ENCODE measurements around the gene SKAP1.
A peak's percentile ranks its signal among the peaks of the same experiment; 100 is the strongest.
"Not testable (repeated sequence)": the region's sequence is repeated elsewhere in the genome, so short reads cannot be mapped to it uniquely, and the experiment has no call there.

SKAP1 gene

DNA sequence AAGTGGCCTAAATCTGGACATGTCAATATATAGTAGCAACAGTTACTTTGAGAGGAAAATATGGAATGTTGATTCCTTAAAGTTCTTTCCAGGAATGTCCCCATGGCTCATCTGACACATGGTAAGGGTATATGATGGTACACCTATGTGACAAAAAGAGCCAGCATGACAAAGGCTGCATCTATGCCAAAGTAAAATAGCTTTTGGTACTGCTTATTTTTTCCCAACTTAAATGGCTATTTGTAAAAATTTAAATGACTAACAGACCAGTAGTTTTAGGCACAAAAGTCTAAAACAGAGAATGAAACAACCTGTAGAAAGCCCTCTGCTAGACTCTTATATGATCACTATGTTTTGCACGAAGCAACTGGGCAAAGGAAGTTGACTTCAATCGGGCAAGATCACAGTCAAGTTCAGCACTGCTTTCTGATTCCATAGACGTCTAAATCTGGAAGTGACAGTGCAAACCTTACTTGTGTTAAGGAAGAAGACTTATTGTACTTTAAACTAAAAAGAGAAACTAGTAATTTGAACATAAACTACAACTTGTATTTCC lies 135.1 kb downstream of the SKAP1 start:
- DNase-seq (ENCODE audit: insufficient read length, low spot score) (no peak), FAIRE-seq (no peak)

DNA sequence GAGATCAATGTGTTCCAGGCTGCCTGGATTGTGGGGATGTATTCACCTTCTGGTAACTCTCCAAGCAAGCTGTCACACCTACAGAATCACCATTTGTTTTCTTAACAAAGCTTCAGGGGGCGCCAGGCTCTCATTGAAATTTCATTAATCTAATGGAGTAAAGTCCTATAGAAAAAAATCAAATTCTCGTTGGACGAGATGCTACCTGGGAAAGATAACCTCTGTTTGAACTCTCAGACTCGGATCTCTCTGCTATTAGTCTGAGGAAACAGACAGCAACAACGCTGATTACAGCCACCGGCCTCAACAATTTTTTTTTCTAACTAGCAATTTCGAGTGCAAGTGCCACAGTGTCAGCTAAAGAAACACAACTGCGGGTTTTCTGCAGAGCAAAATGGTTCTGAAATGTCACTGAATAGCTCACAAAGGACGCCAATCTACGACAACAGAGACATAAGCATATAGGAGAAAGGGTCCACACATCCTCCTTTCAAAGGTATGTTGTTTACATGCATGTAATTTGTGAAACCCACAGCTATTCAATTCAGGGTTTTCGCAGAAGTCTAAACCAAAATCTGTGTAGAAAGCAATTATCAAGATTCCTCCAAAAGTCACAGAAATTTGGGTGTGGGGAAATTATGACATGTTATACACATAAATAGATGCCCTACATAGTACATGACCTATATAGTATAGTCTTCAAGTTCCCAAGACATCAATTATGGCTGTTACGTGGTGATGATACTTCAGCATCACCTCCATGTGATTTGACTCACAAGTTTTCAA lies 135.8 kb downstream of the SKAP1 start:
- DNase-seq (ENCODE audit: insufficient read length, low spot score) (no peak), FAIRE-seq (peak; percentile 62)

DNA sequence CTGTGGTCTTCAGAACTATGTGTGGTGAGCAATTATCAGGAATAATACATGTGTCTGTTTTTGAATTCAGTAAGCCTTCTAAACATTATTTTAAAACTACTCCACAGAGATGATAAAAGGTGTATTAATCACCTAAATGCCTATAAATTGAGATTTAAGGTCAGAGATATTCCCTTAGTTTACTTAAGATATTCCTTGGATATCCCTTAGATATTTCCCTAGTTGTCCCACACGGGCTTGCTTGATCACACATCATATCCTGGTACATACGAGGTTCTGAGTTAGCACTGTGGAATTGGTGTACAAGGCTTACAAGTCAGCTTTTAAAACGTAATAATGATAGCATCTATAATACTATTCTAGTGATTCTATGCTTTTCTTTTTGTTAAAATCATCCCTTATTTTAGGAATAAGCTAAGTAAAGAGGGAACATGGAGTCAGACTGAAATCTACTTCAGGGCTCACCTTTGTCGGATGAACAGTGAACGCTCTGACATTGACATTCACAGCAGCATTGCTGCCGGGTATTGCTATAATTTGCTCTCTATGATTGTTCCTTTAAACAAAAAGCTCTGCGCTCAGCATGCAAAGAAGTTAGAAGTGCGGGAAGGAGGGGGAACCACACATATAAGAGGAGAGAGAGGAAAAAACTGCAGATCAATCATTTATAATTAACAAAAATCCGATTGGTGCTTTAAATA lies 136.5 kb downstream of the SKAP1 start:
- DNase-seq (ENCODE audit: insufficient read length, low spot score) (no peak), FAIRE-seq (no peak)

DNA sequence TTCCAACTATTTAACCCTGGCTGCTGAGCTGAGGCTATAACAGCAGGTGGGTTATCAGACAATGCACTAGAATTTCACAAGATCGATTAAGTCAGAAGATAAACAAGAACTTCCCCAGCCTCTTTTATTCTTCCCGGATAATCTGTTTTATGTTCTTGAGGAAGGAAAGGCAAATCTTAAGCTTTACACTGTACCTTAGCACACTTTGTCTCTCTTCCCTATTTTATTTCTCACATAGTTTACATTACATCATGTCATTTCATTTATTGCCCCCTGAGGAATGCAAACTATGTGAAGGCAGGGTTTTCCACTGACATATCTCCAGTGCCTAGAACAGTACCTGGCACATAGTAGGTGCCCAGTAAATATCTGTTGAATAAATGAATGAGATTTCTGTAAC lies 139.6 kb downstream of the SKAP1 start:
- FAIRE-seq: no peak
- no peak for DNase-seq (ENCODE audit: insufficient read length, low spot score)

DNA sequence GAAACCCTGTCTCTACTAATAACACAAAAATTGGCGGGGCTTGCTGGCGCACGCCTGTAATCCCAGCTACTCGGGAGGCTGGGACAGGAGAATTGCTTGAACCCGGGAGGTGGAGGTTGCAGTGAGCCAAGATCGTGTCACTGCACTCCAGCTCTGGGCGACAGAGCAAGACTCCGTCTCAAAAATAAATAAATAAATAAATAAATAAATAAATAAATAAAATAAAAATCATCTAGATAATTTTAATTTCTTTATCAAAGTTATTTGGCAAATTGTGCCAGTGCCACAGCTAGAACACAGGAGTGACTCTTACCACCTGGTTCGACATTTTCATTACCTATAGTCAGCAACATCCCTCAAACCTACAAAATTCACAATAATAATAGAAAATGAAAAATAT lies 143.1 kb downstream of the SKAP1 start:
- not testable (repeated sequence) for DNase-seq (ENCODE audit: insufficient read length, low spot score); FAIRE-seq

DNA sequence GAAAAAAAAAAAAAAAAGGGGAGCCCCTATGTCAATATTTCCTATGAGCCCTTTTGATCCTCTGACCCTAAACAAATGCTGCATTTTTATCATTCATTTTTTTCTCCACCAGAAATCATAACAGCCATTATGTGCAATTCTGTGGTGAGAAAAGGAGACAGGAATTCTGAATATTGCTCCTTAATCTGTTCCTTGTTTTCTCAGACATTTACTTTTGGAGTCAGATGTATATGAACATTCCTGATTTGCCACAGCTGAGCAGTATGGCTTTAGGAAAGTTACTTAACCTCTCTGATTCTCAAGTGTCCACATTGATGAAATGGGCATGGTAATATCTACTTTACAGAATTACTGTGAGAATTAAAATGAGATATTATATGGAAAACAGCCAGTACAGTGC lies 144.4 kb downstream of the SKAP1 start:
- FAIRE-seq (no peak), DNase-seq (ENCODE audit: insufficient read length, low spot score) (no peak)

DNA sequence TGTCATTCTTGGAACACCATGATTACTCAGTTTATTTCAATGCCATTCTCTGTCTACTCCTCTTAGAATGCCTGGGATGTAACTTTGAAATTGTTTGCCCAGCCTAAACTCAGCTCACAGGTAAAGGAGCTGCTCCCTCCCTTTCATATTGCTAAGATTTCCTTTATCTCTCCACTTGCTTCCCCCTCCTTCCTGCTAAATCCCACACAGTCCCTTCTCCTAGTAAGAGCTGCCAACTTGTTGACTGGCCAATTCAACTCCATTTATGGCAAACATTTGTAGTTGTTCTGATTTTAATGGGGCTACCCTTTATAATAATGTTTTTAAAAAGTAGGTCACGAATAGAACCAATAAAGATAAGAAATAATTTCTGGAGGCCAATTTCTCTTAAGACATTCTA lies 146.1 kb downstream of the SKAP1 start:
- DNase-seq (ENCODE audit: insufficient read length, low spot score) (no peak), FAIRE-seq (no peak)

DNA sequence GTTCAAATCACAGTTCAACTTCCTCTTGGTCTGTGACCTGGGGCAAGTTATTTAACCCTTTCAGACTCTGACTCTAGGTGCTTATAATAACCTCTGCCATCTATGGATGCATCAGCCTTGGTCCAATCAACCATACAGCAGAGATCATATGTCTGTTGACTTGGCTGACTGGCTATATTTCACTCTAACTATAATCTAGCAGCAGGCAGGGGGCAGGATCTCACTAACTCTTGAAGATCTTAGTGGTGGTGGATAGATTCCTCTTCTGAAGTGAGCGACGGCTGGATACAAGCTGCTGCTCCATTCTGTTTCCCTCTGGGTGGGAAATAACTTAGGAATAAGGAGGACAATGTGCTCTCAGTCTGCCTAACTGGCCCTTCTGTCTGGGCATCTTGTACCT lies 146.6 kb downstream of the SKAP1 start:
- FAIRE-seq: no peak
- DNase-seq (ENCODE audit: insufficient read length, low spot score): no peak

DNA sequence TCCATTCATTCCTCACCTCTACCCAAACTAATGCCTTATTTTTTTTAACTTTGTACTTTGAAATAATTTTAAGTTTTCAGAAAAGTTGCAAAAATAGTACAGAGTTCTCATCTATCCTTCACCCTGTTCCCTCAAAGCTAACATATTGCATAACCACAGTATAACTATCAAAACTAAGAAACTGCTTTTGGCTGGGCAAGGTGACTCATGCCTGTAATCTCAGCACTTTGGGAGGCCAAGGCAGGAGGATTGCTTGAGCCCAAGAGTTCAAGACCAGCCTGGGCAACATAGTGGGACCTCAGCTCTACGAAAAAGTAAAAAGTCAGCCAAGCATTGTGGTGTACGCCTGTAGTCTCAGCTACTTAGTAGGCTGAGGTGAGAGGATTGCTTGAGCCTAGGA lies 147.7 kb downstream of the SKAP1 start:
- FAIRE-seq (no peak), DNase-seq (ENCODE audit: insufficient read length, low spot score) (no peak)

DNA sequence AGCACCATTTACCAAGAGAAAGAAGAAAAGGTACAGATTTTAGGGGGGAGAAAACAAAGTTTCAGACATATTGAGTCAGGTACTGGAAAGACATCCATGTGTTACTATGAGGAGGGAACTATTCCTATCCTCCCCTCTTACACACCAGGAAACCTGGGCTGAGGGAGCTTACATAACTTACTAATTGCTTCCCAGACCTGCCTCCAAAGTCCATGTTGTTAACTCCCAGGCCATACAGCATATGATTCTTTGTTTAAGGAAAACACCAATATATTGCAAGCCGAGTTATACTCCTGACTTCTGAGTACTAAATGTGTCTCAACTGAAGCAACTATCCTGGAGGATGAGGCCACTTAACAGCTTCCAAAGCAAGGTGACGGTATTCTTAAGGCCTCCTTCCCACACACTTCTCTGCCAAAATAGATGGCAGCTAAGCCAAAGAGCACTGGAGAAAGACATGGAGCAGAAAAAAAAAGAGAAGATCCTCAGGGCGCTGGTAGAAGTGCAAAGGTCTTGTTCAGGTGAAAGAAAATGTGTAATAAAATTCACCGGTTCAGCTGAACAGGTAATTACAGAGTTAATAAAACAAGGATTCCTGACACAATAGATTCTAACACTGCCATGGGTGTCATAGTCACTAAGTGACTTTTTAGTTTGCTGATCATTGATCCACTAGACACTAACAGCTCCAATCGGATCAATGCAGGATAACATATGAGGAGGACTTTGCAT lies 151.1 kb downstream of the SKAP1 start:
- DNase-seq (ENCODE audit: insufficient read length, low spot score) (no peak), FAIRE-seq (no peak)

DNA sequence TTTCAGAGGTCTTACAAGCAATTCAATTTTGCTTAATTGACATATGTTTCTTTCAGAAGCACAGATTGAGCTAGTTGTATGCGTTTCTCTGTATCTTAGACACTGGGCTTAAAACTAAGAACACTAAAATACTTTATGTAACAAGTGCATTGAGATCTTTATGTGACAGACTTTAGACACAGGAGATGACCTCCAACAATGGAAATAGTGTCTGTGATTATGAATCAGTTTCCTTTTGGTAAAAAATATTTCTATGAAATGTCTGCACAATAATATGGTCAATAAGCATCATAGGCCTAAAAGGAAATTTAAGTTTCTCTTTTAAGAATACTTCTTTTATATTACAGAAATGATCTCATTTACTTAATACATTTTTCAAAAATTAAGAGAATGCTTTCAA lies 153.2 kb downstream of the SKAP1 start:
- FAIRE-seq (peak; percentile 23), DNase-seq (ENCODE audit: insufficient read length, low spot score) (no peak)

DNA sequence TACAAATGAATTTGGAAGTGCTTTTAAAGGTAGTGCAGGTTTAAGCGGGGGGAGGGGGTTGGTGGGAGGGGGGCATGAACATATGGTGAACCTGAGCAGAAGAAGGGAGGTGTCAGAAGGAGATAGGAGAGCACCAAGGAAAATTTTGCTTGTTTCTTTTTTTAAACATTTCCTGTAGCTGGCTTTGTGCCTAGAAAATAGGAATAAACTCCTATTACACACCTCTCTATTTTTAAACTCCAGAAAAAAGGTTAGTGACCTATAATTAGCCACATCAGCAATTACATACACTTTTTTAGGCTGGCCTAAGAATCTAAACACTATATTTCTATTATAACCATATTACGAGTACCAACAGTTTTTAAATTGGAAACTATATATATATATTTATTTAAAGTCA lies 159.1 kb downstream of the SKAP1 start:
- no peak for DNase-seq (ENCODE audit: insufficient read length, low spot score)
- FAIRE-seq: no peak

DNA sequence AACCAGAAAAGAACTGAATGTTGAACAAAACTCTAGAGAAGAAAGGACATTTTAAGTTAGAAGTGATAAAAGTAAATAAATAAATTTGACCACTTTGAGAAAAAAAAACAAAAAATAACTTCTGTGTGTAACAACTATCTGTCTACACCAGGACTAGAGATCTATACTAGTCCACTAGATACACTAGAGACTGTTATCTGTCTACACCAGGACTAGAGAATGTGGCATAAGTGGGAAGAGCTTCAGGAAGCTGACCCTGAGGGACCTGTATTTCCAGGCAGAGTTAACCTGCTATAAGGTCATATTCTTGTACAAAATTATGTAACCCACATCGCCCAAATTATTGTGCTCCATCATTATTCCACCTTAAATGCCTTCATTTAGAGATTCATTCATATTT lies 160.8 kb downstream of the SKAP1 start:
- DNase-seq (ENCODE audit: insufficient read length, low spot score) (no peak), FAIRE-seq (peak; percentile 53)

DNA sequence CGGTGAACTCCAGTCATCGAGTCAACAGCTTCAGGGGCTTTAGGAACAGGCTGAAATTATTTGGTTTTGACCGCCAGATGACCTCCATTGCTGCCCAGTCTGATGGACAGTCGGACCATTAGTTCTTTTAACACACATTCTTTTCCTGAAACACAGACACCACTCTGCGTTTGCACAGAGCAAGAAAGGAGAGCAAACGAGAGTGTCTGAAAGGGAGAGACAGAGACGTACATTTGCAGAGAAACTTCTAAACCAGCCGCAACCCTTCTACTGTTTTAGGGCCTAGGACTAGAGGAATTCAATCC lies 166.3 kb downstream of the SKAP1 start:
- DNase-seq (ENCODE audit: insufficient read length, low spot score): no peak
- no peak for FAIRE-seq

DNA sequence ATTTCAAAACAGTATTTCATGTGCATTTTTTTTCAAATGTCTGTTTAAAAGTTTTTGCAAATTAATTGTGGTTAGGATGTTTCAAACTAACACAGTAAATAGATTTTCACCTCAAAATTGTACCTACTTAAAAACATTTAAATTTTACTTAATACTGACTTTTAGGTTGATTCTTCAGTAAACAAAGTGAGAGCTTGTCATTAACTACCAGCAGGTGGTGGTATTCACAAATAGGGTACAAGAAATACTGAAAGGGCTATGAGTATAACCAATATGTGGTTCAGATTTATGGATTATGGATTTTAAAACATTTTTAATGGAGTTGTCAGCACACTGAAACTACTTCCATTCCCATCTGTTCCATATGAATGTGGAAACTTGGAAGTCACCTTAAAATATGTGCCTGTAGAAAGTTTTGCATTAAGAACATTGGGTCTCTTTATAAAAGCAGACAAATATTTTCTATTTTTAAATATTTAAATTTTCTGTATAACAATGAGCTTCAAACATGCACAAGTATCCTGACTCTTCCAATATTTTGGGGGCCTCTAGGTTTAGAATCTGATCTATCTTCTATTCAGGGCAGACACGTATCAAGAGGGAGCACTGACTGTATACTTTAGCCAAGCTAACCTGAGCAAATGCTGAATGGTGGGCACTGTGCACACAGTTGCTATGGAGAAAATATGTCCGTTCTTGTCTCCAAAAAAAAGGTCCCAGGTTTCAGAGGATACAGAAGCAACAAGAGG lies 166.9 kb downstream of the SKAP1 start:
- FAIRE-seq: peak; percentile 31
- DNase-seq (ENCODE audit: insufficient read length, low spot score): no peak

DNA sequence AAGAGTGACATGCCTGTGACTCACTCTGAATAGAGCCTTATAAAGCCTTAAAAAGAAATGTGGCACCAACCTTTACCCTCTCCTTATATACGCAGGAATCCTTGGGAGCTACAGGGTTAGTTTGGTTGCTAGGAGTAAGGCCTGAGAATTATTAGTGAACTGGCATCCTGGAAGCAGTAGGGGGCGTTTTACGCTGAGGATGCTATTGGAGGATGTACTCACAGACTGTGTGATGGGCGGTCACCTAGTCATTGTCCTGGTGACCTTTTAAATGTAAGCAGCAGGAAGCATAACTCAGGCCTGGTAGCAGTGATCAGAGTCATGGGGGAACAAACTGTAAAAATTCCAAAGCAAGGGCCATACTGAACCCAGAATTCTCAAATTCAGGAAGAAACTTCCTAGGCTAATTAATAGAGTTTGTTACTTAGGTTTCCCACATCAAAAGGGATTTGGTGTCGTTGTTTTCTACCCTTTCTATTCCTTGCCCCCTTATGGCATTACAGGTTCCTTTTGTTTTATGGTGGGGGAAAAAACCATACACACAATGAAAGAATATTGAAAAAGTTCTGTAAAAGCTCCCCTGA lies 168.6 kb downstream of the SKAP1 start:
- no peak for DNase-seq (ENCODE audit: insufficient read length, low spot score)
- peak; percentile 33 for FAIRE-seq

DNA sequence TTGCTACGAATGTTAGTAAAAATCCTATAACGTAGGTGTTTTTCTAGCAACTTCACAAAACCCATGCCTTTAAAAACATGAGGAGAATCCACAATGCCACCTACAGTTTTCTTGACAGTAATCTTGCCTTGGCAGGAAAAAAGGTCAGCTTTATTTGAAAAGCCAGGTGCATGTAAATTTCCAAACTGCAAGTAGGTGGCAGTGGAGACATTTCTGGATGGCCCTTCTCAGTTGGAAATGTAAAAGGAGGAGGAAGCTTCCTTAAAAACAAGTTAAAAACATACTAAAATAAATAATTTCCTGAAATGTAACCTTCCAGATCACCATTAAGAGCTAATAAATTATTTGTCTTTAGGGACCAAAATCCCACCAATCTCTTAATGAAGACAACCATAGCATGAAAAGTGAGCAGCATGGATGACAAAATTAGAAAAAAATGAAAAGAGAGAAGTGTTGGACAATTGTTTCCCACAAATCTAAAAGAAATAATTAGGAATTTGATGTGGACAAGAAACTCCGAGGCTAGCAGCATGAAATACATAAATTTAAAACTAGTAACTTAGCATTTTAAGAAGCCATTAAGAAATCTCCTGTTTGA lies 170.2 kb downstream of the SKAP1 start:
- FAIRE-seq: peak; percentile 73
- no peak for DNase-seq (ENCODE audit: insufficient read length, low spot score)

DNA sequence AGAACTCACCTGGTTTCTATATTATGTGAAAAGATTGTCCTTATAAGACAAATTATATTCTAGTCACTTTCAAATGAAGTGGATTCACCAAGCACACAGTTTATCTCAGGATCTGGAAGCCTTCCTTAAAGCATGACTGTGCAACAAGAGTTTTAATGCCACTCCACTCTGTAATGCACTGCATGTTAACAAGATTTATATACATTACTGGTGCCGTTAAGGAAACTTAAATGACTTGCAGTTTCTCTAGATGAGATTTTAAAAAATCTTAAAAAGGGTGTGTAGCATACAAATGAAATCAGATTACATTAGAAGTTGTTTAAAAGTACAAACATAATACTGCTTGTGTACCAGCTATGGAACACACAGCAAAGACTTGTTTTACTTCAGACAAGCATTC lies 171.7 kb downstream of the SKAP1 start:
- FAIRE-seq (no peak), DNase-seq (ENCODE audit: insufficient read length, low spot score) (no peak)

DNA sequence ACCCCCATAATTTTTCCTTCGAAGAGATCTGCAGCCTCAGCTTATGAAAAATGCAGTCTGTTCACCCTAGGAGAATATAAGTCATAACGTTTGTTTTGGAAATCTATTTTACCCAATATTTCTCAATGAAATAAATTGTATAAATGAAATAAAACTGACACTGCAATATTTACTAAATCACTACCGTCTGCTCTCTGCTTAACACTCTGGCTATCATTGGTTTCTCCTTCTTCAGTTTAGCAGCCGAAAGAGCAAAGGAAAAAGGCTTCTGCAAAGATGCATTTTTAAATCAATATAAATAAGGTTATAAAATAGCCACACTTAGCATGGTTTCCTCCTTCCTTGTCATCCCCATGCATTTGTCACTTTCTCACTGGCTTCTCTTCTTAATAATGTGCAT lies 174.3 kb downstream of the SKAP1 start:
- no peak for DNase-seq (ENCODE audit: insufficient read length, low spot score)
- no peak for FAIRE-seq

DNA sequence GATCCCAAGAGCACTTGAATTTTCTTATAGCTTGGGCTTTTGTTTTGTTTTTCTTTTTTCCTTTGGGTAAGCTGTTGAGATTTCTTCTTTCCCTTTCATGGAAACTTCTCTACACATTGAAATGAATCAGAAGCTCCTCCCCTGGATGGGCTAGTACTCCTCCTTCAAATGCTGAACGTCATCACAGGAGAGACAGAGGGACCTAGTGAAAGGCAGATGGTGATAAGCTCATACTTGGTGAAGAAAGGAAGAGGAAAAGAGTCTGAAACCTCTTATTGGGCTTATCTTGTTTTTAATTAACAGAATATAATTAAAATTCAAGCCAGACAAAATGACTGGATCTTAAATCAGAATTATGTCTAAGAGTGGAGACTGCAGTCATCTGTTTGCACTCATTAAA lies 175.1 kb downstream of the SKAP1 start:
- peak; percentile 18 for FAIRE-seq
- no peak for DNase-seq (ENCODE audit: insufficient read length, low spot score)
